IMR-90 (cell line): Measurements from ENCODE around the gene FGR. TPM values are rescaled to one million over a fixed set of nuclear protein-coding genes. Genes with fewer than 3 reads are reported as not detected.

Source experiments
- ATAC-seq: fragments of 200-7000 bp; cut with Tn5 transposase; 2 replicates; pipeline ENCODE4 v1.9.1; 2020; ENCODE audit warnings: low read depth, mild to moderate bottlenecking, moderate library complexity
- BruUV-seq: library from RNA; stranded (reverse); fragments of 400-500 nt; replicated peaks from 2 replicates; lab custom pipeline; 2021; lab: Mats Ljungman, UMichigan
- CTCF ChIA-PET: fragments of 300-600 bp; formaldehyde crosslinking; extraction: SDS; loops from one replicate; lab custom pipeline; 2021; ENCODE audit warnings: antibody characterized with exemption; lab: Yijun Ruan, JAX
- POLR2A ChIA-PET: fragments of 300-600 bp; sonication (Branson Sonifier 250); formaldehyde crosslinking; loops from one replicate; lab custom pipeline; 2022; ENCODE audit warnings: antibody characterized with exemption; ENCODE audit not compliant: unreplicated experiment; lab: Charles Lee
- DNase-seq: peaks from one replicate; pipeline ENCODE4 v3.0.0; 2013
- H2AFZ ChIP-seq: replicated peaks from 2 replicates; pipeline ENCODE3; 2013; ENCODE audit warnings: low read length, mild to moderate bottlenecking; ENCODE audit not compliant: poor library complexity
- H2AK5ac ChIP-seq: 2 replicates; pipeline ENCODE4 v1.6.1; 2013; ENCODE audit warnings: low read depth, low read length, inconsistent platforms
- H2AK9ac ChIP-seq: replicated peaks from 2 replicates; pipeline ENCODE3; 2013; ENCODE audit warnings: mild to moderate bottlenecking, low read depth, low read length, moderate library complexity; ENCODE audit not compliant: poor library complexity
- H2BK120ac ChIP-seq: 2 replicates; pipeline ENCODE4 v1.6.1; 2013; ENCODE audit warnings: low read depth, low read length, inconsistent platforms
- H2BK15ac ChIP-seq: 3 replicates; pipeline ENCODE4 v1.6.1; 2013; ENCODE audit warnings: low read depth, low read length, inconsistent platforms
- H2BK20ac ChIP-seq: 2 replicates; pipeline ENCODE4 v1.6.1; 2013; ENCODE audit warnings: low read depth, mild to moderate bottlenecking, inconsistent platforms, low read length, moderate library complexity
- H2BK5ac ChIP-seq: 2 replicates; pipeline ENCODE4 v1.6.1; 2013; ENCODE audit warnings: mild to moderate bottlenecking, low read depth, low read length, inconsistent platforms; ENCODE audit not compliant: poor library complexity, severe bottlenecking
- H3K14ac ChIP-seq: replicated peaks from 2 replicates; pipeline ENCODE4 v1.6.1; 2013; ENCODE audit warnings: low read depth, low read length, inconsistent platforms
- H3K18ac ChIP-seq: 2 replicates; pipeline ENCODE4 v1.6.1; 2013; ENCODE audit warnings: low read depth, low read length, control low read depth
- H3K23ac ChIP-seq: 2 replicates; pipeline ENCODE4 v1.6.1; 2013; ENCODE audit warnings: low read depth, low read length, inconsistent platforms
- H3K27ac ChIP-seq: 2 replicates; pipeline ENCODE4 v1.5.1; 2013; ENCODE audit warnings: mild to moderate bottlenecking, control low read depth, low read length; ENCODE audit not compliant: insufficient read depth
- H3K27me3 ChIP-seq: 2 replicates; pipeline ENCODE4 v1.6.1; 2013; ENCODE audit warnings: low read length; ENCODE audit not compliant: control insufficient read depth, insufficient read depth
- H3K36me3 ChIP-seq: 2 replicates; pipeline ENCODE4 v1.6.1; 2013; ENCODE audit warnings: low read length, mixed read lengths; ENCODE audit not compliant: control insufficient read depth, insufficient read depth
- H3K4ac ChIP-seq: 2 replicates; pipeline ENCODE4 v1.6.1; 2013; ENCODE audit warnings: low read depth, low read length, inconsistent platforms
- H3K4me1 ChIP-seq: 2 replicates; pipeline ENCODE4 v1.6.1; 2013; ENCODE audit warnings: low read length, mixed read lengths; ENCODE audit not compliant: control insufficient read depth, insufficient read depth
- H3K4me2 ChIP-seq: 2 replicates; pipeline ENCODE4 v1.6.1; 2013; ENCODE audit warnings: low read depth, mild to moderate bottlenecking, control low read depth, low read length, moderate library complexity
- H3K4me3 ChIP-seq: 2 replicates; pipeline ENCODE4 v1.5.1; 2013; ENCODE audit warnings: low read depth, mild to moderate bottlenecking, control low read depth, low read length, moderate library complexity; ENCODE audit not compliant: insufficient read depth
- H3K56ac ChIP-seq: 2 replicates; pipeline ENCODE4 v1.6.1; 2013; ENCODE audit warnings: low read length, inconsistent platforms; ENCODE audit not compliant: insufficient read depth; ENCODE audit errors: extremely low read depth
- H3K79me1 ChIP-seq, 2 experiments: 2 replicates each; pipeline ENCODE4 v1.6.1; 2013; ENCODE audit warnings: low read length in 2 of 2, inconsistent platforms in 1 of 2, low read depth in 1 of 2
- H3K9ac ChIP-seq: 2 replicates; pipeline ENCODE4 v1.6.1; 2013; ENCODE audit warnings: low read depth, low read length, control low read depth
- H3K9me1 ChIP-seq: 2 replicates; pipeline ENCODE4 v1.6.1; 2013; ENCODE audit warnings: low read length, inconsistent platforms; ENCODE audit not compliant: insufficient read depth
- H3K9me3 ChIP-seq: 2 replicates; pipeline ENCODE4 v1.6.1; 2013; ENCODE audit warnings: low read length; ENCODE audit not compliant: control insufficient read depth, insufficient read depth
- H4K20me1 ChIP-seq: 2 replicates; pipeline ENCODE4 v1.6.1; 2013; ENCODE audit warnings: low read length, inconsistent platforms; ENCODE audit not compliant: insufficient read depth
- H4K5ac ChIP-seq: 2 replicates; pipeline ENCODE4 v1.6.1; 2013; ENCODE audit warnings: mild to moderate bottlenecking, low read depth, low read length, control low read depth
- H4K8ac ChIP-seq, 2 experiments: 2 replicates each; pipeline ENCODE4 v1.6.1; 2013; ENCODE audit warnings: low read depth in 2 of 2, low read length in 2 of 2, control low read depth in 1 of 2, inconsistent platforms in 1 of 2
- H4K91ac ChIP-seq: 2 replicates; pipeline ENCODE4 v1.6.1; 2013; ENCODE audit warnings: low read depth, low read length, inconsistent platforms; ENCODE audit not compliant: insufficient read depth
- CTCF ChIP-seq: conservative IDR thresholded peaks from 2 replicates; pipeline ENCODE4 v1.5.1; 2012; ENCODE audit warnings: mild to moderate bottlenecking, low read depth, low read length, improper control_type of control experiment
- MXI1 ChIP-seq: IDR thresholded peaks from 2 replicates; pipeline ENCODE4 v1.6.1; 2012; ENCODE audit warnings: low read depth, mild to moderate bottlenecking, low read length, moderate library complexity, borderline replicate concordance
- RAD21 ChIP-seq: IDR thresholded peaks from 2 replicates; pipeline ENCODE4 v1.6.1; 2012; ENCODE audit warnings: low read length, improper control_type of control experiment
- RCOR1 ChIP-seq: IDR thresholded peaks from 2 replicates; pipeline ENCODE4 v1.6.1; 2012; ENCODE audit warnings: mild to moderate bottlenecking, low read length, improper control_type of control experiment; ENCODE audit not compliant: insufficient replicate concordance
- SMC3 ChIP-seq: fragments of 150-350 bp; IDR thresholded peaks from 2 replicates; pipeline ENCODE4 v1.6.1; 2016; ENCODE audit warnings: low read depth, mild to moderate bottlenecking, antibody characterized with exemption, low read length, moderate library complexity
- WGBS, 2 experiments: methylation state at CpG; one replicate each; pipeline versions ENCODE4 v1.1.5 to v1.1.7; 2013; ENCODE audit warnings: missing lambda C conversion rate in 2 of 2; ENCODE audit not compliant: insufficient read length in 1 of 2; ENCODE audit errors: extremely low coverage in 2 of 2; 5-methylcytosine and 5-hydroxymethylcytosine counted together
- dilution Hi-C: fragments of 300-500 bp; cut with HindIII; formaldehyde crosslinking; loops from one replicate; pipeline ENCODE4 v1.14.3; 2018; ENCODE audit warnings: low sequenced_read_pairs; ENCODE audit not compliant: unreplicated experiment
- in situ Hi-C: fragments of 300-500 bp; cut with MboI; formaldehyde crosslinking; loops from 3 replicates; pipeline ENCODE4 v1.14.3; 2019; ENCODE audit warnings: low sequenced_read_pairs, inconsistent platforms, mixed read lengths
- intact Hi-C: fragments of 100-400 bp; cut with micrococcal nuclease; formaldehyde crosslinking; loops from 2 replicates; pipeline ENCODE4 v1.10.0; 2022
- polyA plus RNA-seq, 3 experiments: library from polyadenylated mRNA; depleted of rRNA; stranded (reverse); fragments of >200 nt; gene quantifications; 2 replicates each; pipeline ENCODE4 v1.2.3, GENCODE V29; 2012; ENCODE audit warnings: low replicate concordance in 1 of 3
- total RNA-seq: library from RNA; depleted of rRNA; stranded (reverse); fragments of >200 nt; gene quantifications from 2 replicates; pipeline ENCODE4 v1.2.3, GENCODE V29; 2012

The FGR gene
- total and polyA plus RNA-seq, 2 of the 4 experiments (the other 2 are of a cell fraction) = not detected

GRCh38 chr1:27668121-27668807, 33.3 kb upstream of the FGR start:
- Histone ChIP-seq H3K4me3 (no peak overlapping the region), H3K9me3 (no peaks in the 10 kb centered on the region), H2AK9ac (peak overlapping the region; percentile 42), H2AK5ac (no peak overlapping the region), H3K4me2 (no peak overlapping the region), H3K4ac (no peak overlapping the region), H2BK5ac (no peak overlapping the region), H3K27ac (no peak overlapping the region), H2BK20ac (no peak overlapping the region), H3K18ac (no peak overlapping the region), H3K56ac (no peak overlapping the region), H4K91ac (no peak overlapping the region), H3K9ac (no peak overlapping the region), H3K79me1 (no peaks in the 10 kb centered on the region), H3K36me3 (no peaks in the 10 kb centered on the region), H4K5ac (no peak overlapping the region), H3K23ac (no peak overlapping the region), H2BK15ac (no peak overlapping the region), H3K9me1 (peaks cover 5% of the 10 kb centered on the region; the same call in 1 of the 2 replicates), H2AFZ (no peak overlapping the region), H4K8ac (no peak overlapping the region), H3K4me1 (peaks cover 5% of the 10 kb centered on the region), H2BK120ac (no peak overlapping the region), H3K14ac (no peak overlapping the region), H4K20me1 (peaks cover 3% of the 10 kb centered on the region; the same call in 1 of the 2 replicates), H3K27me3 (no peaks in the 10 kb centered on the region)
- BruUV-seq = no TSS peak
- intact Hi-C loops = no loop called here
- 72% methylated on average over 15 of the region's 42 CpGs; no CpG with 5 or more reads in 1 of the 2 experiments for WGBS, 2 experiments
- TF ChIP-seq RAD21 (no peak), MXI1 (no peak), CTCF (no peak), SMC3 (no peak), RCOR1 (no peak)
- dilution Hi-C loops = no loop called here
- POLR2A ChIA-PET = no interaction called here
- no peak for ATAC-seq
- in situ Hi-C loops = loop anchor here (10.0 kb wide), 1 partner anchor 253 kb away; no protein-coding TSS in a partner anchor
- DNase-seq = no peak
- CTCF ChIA-PET = no interaction called here
